HL-60 (cell line): ENCODE data around the gene ZNF544.

Experiments
- DNase-seq, 2 experiments: peaks; one replicate each; pipeline ENCODE4 v3.0.0-alpha.2; 2010 to 2020; ENCODE audit warnings: low read depth in 1 of 2, low spot score in 1 of 2
- H3K27ac ChIP-seq: fragments of 250-450 bp; sonication (Bioruptor Pico); replicated peaks from 2 replicates; pipeline ENCODE4 v1.5.1; 2020; ENCODE audit warnings: mild to moderate bottlenecking, moderate library complexity
- H3K27me3 ChIP-seq: fragments of 250-450 bp; sonication (Bioruptor Pico); 2 replicates; pipeline ENCODE4 v1.5.1; 2021; ENCODE audit warnings: mild to moderate bottlenecking, moderate library complexity; ENCODE audit not compliant: insufficient read depth, poor library complexity, severe bottlenecking
- H3K4me3 ChIP-seq: replicated peaks from 2 replicates; pipeline ENCODE4 v1.5.1; 2011; ENCODE audit warnings: mild to moderate bottlenecking, control low read depth, low read length; ENCODE audit not compliant: insufficient read depth
- CTCF ChIP-seq: IDR thresholded peaks from one replicate; pipeline ENCODE4 v1.5.1; 2011; ENCODE audit warnings: low read length, control low read depth, inconsistent platforms; ENCODE audit not compliant: insufficient read depth
- GABPA ChIP-seq: IDR thresholded peaks from 2 replicates; pipeline ENCODE4 v1.6.1; 2012; ENCODE audit warnings: low read depth
- POLR2AphosphoS5 ChIP-seq: IDR thresholded peaks from 2 replicates; pipeline ENCODE4 v1.6.1; 2012; ENCODE audit warnings: low read depth
- REST ChIP-seq: IDR thresholded peaks from 2 replicates; pipeline ENCODE4 v1.6.1; 2012; ENCODE audit warnings: low read depth; ENCODE audit not compliant: insufficient replicate concordance
- SPI1 ChIP-seq: IDR thresholded peaks from 2 replicates; pipeline ENCODE4 v1.6.1; 2012; ENCODE audit warnings: low read depth, mild to moderate bottlenecking, borderline replicate concordance

Gene ZNF544

GRCh38 chr19:58300620-58301019, 71.9 kb downstream of the ZNF544 start:
- H3K4me3 ChIP-seq, result no peak overlapping the region
- no peaks in the 10 kb centered on the region for H3K27me3 ChIP-seq
- no peak overlapping the region for H3K27ac ChIP-seq
- DNase-seq, result no peak
- no peak for TF ChIP-seq CTCF
- TF ChIP-seq REST, result peak; percentile 75

GRCh38 chr19:58304255-58304654, 75.5 kb downstream of the ZNF544 start:
- Histone ChIP-seq H3K27ac (peak overlapping the region; percentile 96), H3K4me3 (no peak overlapping the region), H3K27me3 (no peaks in the 10 kb centered on the region)
- TF ChIP-seq SPI1 (no peak), GABPA (no peak), POLR2AphosphoS5 (no peak), CTCF (no peak), REST (no peak)
- DNase-seq, result no peak

GRCh38 chr19:58304748-58305064, 76.0 kb downstream of the ZNF544 start:
- no peak for DNase-seq
- Histone ChIP-seq H3K27me3 (no peaks in the 10 kb centered on the region), H3K4me3 (peak overlapping the region; percentile 34), H3K27ac (peak overlapping the region; percentile 96)
- TF ChIP-seq CTCF (no peak), GABPA (no peak), SPI1 (no peak), POLR2AphosphoS5 (no peak), REST (no peak)
